Breast epithelium (tissue), 4 donors: ENCODE results near the gene HM13. TPM values are rescaled to one million over a fixed set of nuclear protein-coding genes. Genes with fewer than 3 reads are reported as not detected.
"Not testable (repeated sequence)": the region's sequence is repeated elsewhere in the genome, so short reads cannot be mapped to it uniquely, and the experiment has no call there.

Experiments
- DNase-seq, 2 donors: peaks; one replicate each; pipeline ENCODE4 v3.0.0-alpha.2; 2019; ENCODE audit warnings: low spot score in 2 of 2
- H3K27ac ChIP-seq, 2 donors: fragments of 200-600 bp; sonication (generic) in 1 of 2; one replicate each; pipeline ENCODE4 v1.5.1; 2016 to 2019; ENCODE audit warnings: mild to moderate bottlenecking in 1 of 2
- H3K27me3 ChIP-seq, 2 donors: fragments of 200-600 bp; sonication (generic) in 1 of 2; one replicate each; pipeline versions ENCODE4 v1.5.1 to v1.6.0; 2017 to 2019; ENCODE audit warnings: control low read depth in 1 of 2, mild to moderate bottlenecking in 1 of 2
- H3K36me3 ChIP-seq: fragments of 200-600 bp; one replicate; pipeline ENCODE4 v1.5.1; 2019
- H3K4me1 ChIP-seq, 2 donors: fragments of 200-600 bp; sonication (generic); one replicate each; pipeline ENCODE4 v1.5.1; 2016 to 2019; ENCODE audit warnings: control low read depth in 1 of 2
- H3K4me3 ChIP-seq, 3 donors: fragments of 200-600 bp; sonication (generic); 1 replicate in 2 of 3; 2 replicates in 1 of 3; pipeline ENCODE4 v1.5.1; 2016 to 2019; ENCODE audit warnings: mild to moderate bottlenecking in 3 of 3, moderate library complexity in 2 of 3
- H3K9me3 ChIP-seq, 2 donors: fragments of 200-600 bp; sonication (generic) in 1 of 2; one replicate each; pipeline ENCODE4 v1.5.1; 2016 to 2019; ENCODE audit warnings: control low read depth in 1 of 2
- CTCF ChIP-seq, 3 donors: fragments of 450-650 bp; IDR thresholded peaks; one replicate each; pipeline ENCODE4 v1.5.1; 2016 to 2017; ENCODE audit warnings: antibody characterized with exemption in 3 of 3, mild to moderate bottlenecking in 3 of 3, moderate library complexity in 3 of 3
- POLR2A ChIP-seq: fragments of 450-650 bp; IDR thresholded peaks from one replicate; pipeline ENCODE4 v1.6.1; 2016; ENCODE audit warnings: antibody characterized with exemption, mild to moderate bottlenecking, moderate library complexity
- POLR2AphosphoS5 ChIP-seq, 3 donors: sonication (generic); formaldehyde crosslinking; IDR thresholded peaks; one replicate each; pipeline ENCODE4 v1.6.1; 2017; ENCODE audit warnings: antibody characterized with exemption in 3 of 3
- intact Hi-C: fragments of 100-400 bp; cut with DNase I; formaldehyde crosslinking; loops from one replicate; pipeline ENCODE4 v1.15.1; 2023; ENCODE audit warnings: low total_unique reads
- total RNA-seq, 3 donors: library from RNA; depleted of rRNA; stranded (reverse); fragments of >200 nt; gene quantifications; one replicate each; pipeline ENCODE4 v1.1.0, GENCODE V29; 2016

HM13 gene
- total RNA-seq, 3 donors from 2014 or later: 44.2 to 73.7 (median 53.1) TPM

GRCh38 chr20:31594002-31594557, 79.8 kb downstream of the HM13 start:
- DNase-seq: no peak
- no peak overlapping the region for H3K4me3 ChIP-seq
- H3K9me3 ChIP-seq: no peaks in the 10 kb centered on the region
- peak overlapping the region in 1 of 2 donors; percentile 75 for H3K27ac ChIP-seq
- H3K27me3 ChIP-seq: no peaks in the 10 kb centered on the region
- intact Hi-C loops: no loop called here
- no peaks in the 10 kb centered on the region for H3K4me1 ChIP-seq
- TF ChIP-seq POLR2A (no peak), POLR2AphosphoS5 (IDR thresholded peaks at IDR 0.05) (no peak), CTCF (IDR thresholded peaks at IDR 0.05) (no peak)
- H3K36me3 ChIP-seq: no peaks in the 10 kb centered on the region

GRCh38 chr20:31594558-31595379, 80.5 kb downstream of the HM13 start:
- no peak for DNase-seq
- no peaks in the 10 kb centered on the region for H3K27me3 ChIP-seq
- no peaks in the 10 kb centered on the region for H3K9me3 ChIP-seq
- H3K4me1 ChIP-seq: no peaks in the 10 kb centered on the region
- no peak for TF ChIP-seq POLR2A
- TF ChIP-seq CTCF (IDR thresholded peaks at IDR 0.05): no peak
- no peak for TF ChIP-seq POLR2AphosphoS5 (IDR thresholded peaks at IDR 0.05)
- peak overlapping the region; percentile 68 to 79 for H3K27ac ChIP-seq
- no peaks in the 10 kb centered on the region for H3K36me3 ChIP-seq
- no peak overlapping the region for H3K4me3 ChIP-seq
- intact Hi-C loops: no loop called here

- TF ChIP-seq CTCF (IDR thresholded peaks at IDR 0.05) (no peak), POLR2AphosphoS5 (IDR thresholded peaks at IDR 0.05) (no peak), POLR2A (no peak)
- Histone ChIP-seq H3K36me3 (no peaks in the 10 kb centered on the region), H3K27me3 (no peaks in the 10 kb centered on the region), H3K4me3 (no peak overlapping the region), H3K9me3 (no peaks in the 10 kb centered on the region), H3K27ac (peak overlapping the region; percentile 68 to 79), H3K4me1 (no peaks in the 10 kb centered on the region)
- no peak for DNase-seq
- intact Hi-C loops: no loop called here
These were observed 81.1 kb downstream of the HM13 start for GRCh38 chr20:31595380-31595653.

GRCh38 chr20:31595654-31596411, 81.6 kb downstream of the HM13 start:
- H3K4me1 ChIP-seq: no peaks in the 10 kb centered on the region

GRCh38 chr20:31596412-31596715, 82.1 kb downstream of the HM13 start:
- H3K36me3 ChIP-seq, H3K27me3 ChIP-seq, H3K9me3 ChIP-seq, H3K4me1 ChIP-seq, DNase-seq, intact Hi-C loops, H3K4me3 ChIP-seq: not testable (repeated sequence)
- H3K27ac ChIP-seq: peak overlapping the region; percentile 68 to 79

More at GRCh38 chr20:31595654-31596411, 81.6 kb downstream of the HM13 start:
- H3K9me3 ChIP-seq: no peaks in the 10 kb centered on the region
- no peak for TF ChIP-seq CTCF (IDR thresholded peaks at IDR 0.05)
- peak in 2 of 3 donors; percentile 61 to 63 for TF ChIP-seq POLR2AphosphoS5 (IDR thresholded peaks at IDR 0.05)
- no peaks in the 10 kb centered on the region for H3K27me3 ChIP-seq
- peak in 1 of 2 donors; percentile 72 for DNase-seq
- H3K27ac ChIP-seq: peak overlapping the region; percentile 68 to 79
- no peaks in the 10 kb centered on the region for H3K36me3 ChIP-seq
- intact Hi-C loops: no loop called here
- no peak overlapping the region for H3K4me3 ChIP-seq
